SK-N-MC (cell line): ENCODE data around the gene SEMA6D.

Source experiments
- DNase-seq: peaks from one replicate; pipeline ENCODE4 v3.0.0-alpha.2; 2011; ENCODE audit warnings: low read depth, low spot score
- H3K27ac ChIP-seq: fragments of 200-600 bp; sonication (generic); 2 replicates; pipeline ENCODE4 v1.5.1; 2016; ENCODE audit warnings: mixed run types
- H3K36me3 ChIP-seq: fragments of 200-600 bp; sonication (generic); 2 replicates; pipeline ENCODE4 v1.6.1; 2017; ENCODE audit warnings: antibody characterized with exemption, low read length, mixed read lengths; ENCODE audit not compliant: insufficient read depth
- H3K4me3 ChIP-seq: fragments of 200-600 bp; sonication (generic); 2 replicates; pipeline ENCODE4 v1.5.1; 2016
- H3K9ac ChIP-seq: fragments of 200-600 bp; sonication (generic); 2 replicates; pipeline ENCODE4 v1.8.0; 2017; ENCODE audit warnings: mixed run types, mixed read lengths; ENCODE audit not compliant: insufficient read length
- H3K9me3 ChIP-seq: fragments of 200-600 bp; sonication (generic); 2 replicates; pipeline ENCODE4 v1.6.1; 2017; ENCODE audit warnings: low read depth, mild to moderate bottlenecking, antibody characterized with exemption, low read length, moderate library complexity, mixed read lengths
- EZH2 ChIP-seq: fragments of 200-600 bp; sonication (generic); IDR thresholded peaks from one replicate; pipeline ENCODE4 v1.6.1; 2017; ENCODE audit warnings: antibody characterized with exemption
- FOXP2 ChIP-seq: optimal IDR thresholded peaks from 2 replicates; pipeline ENCODE3; 2011; ENCODE audit warnings: mild to moderate bottlenecking, moderate library complexity; ENCODE audit not compliant: insufficient read depth; ENCODE audit errors: extremely low read length, control extremely low read depth
- POLR2AphosphoS5 ChIP-seq: IDR thresholded peaks from 2 replicates; pipeline ENCODE4 v1.6.1; 2012; ENCODE audit warnings: mild to moderate bottlenecking, low read depth, low read length, borderline replicate concordance

SEMA6D gene

GRCh38 chr15:47744496-47744895 is 27.2 kb downstream of the SEMA6D start:
- no peak overlapping the region for H3K9ac ChIP-seq
- no peak for DNase-seq
- no peak overlapping the region for H3K4me3 ChIP-seq
- no peaks in the 10 kb centered on the region for H3K36me3 ChIP-seq
- no peak overlapping the region for H3K27ac ChIP-seq
- H3K9me3 ChIP-seq, result no peaks in the 10 kb centered on the region
- no peak for TF ChIP-seq EZH2
- no peak for TF ChIP-seq FOXP2
- no peak for TF ChIP-seq POLR2AphosphoS5

DNA sequence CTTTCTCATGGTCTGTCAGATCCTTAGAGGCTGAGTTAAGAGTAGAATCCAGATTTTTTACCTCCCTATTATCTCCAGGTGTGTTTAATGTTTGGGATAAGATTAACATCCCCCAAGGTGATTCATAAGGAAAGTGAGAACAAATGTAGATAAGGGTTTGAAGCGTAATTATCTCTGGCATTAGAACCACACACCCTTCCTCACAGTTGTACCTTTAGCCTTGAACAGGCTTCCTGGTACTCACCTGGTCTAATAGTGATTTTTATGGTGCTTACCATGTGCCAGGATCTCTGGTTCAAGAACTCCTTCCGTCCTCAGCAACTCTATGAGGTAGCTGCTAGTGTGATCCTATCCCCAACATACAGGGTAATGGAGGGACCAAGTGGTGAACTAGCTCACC is 27.7 kb downstream of the SEMA6D start:
- H3K9me3 ChIP-seq, result no peaks in the 10 kb centered on the region
- H3K36me3 ChIP-seq, result no peaks in the 10 kb centered on the region
- no peak overlapping the region for H3K4me3 ChIP-seq
- TF ChIP-seq EZH2, result no peak
- no peak for TF ChIP-seq POLR2AphosphoS5
- TF ChIP-seq FOXP2, result no peak
- no peak overlapping the region for H3K9ac ChIP-seq
- no peak for DNase-seq
- H3K27ac ChIP-seq, result no peak overlapping the region

- no peak for DNase-seq
- TF ChIP-seq POLR2AphosphoS5 (no peak), EZH2 (no peak), FOXP2 (no peak)
- H3K9me3 ChIP-seq, result no peaks in the 10 kb centered on the region
- no peak overlapping the region for H3K4me3 ChIP-seq
- H3K36me3 ChIP-seq, result no peaks in the 10 kb centered on the region
- no peak overlapping the region for H3K27ac ChIP-seq
- H3K9ac ChIP-seq, result no peak overlapping the region
Observed at GRCh38 chr15:47746516-47746915, 29.2 kb downstream of the SEMA6D start.

DNA sequence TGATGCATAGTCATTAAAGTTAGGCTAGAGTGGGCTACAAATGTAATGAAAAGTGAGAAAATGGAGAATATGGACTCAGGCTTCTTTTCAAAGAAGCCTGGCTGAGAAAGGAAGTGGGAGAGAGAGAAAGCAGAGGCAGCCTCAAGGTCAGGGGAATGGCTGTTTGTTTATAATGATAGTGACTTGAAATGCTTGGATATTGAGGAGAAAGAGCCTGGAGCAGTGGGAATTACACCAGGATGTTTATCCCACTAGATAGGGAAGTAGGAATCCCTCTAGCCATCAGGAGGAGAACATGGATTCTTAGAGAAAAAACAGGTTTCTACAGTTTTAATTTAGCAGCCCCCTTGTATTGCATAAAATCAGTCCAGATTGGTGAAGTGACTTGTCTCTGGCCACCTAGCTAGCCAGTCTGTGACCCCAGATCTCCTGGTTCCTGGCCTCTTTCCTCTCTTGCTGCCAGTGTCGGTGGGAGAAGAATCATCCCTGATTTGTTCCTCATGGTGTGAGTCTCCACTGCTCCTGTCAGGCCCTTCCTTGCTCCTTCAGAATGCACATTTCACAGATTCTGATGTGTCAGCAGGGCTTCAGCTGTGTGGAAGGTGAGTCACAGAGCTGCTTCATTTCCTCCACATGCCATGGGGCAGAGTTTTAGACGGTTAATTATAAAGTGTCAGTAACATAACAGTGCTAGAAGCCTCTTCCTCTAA is 32.9 kb downstream of the SEMA6D start:
- DNase-seq, result no peak
- no peak overlapping the region for H3K9ac ChIP-seq
- H3K4me3 ChIP-seq, result no peak overlapping the region
- H3K9me3 ChIP-seq, result no peaks in the 10 kb centered on the region
- no peak overlapping the region for H3K27ac ChIP-seq
- H3K36me3 ChIP-seq, result no peaks in the 10 kb centered on the region
- TF ChIP-seq FOXP2, result no peak
- no peak for TF ChIP-seq POLR2AphosphoS5
- no peak for TF ChIP-seq EZH2

GRCh38 chr15:47750740-47751262 is 33.5 kb downstream of the SEMA6D start:
- DNase-seq, result no peak
- no peak for TF ChIP-seq FOXP2
- no peak for TF ChIP-seq POLR2AphosphoS5
- TF ChIP-seq EZH2, result no peak
- Histone ChIP-seq H3K9me3 (no peaks in the 10 kb centered on the region; the same call in 1 of the 2 replicates), H3K4me3 (no peak overlapping the region), H3K9ac (no peak overlapping the region), H3K36me3 (no peaks in the 10 kb centered on the region), H3K27ac (no peak overlapping the region)

- no peaks in the 10 kb centered on the region for H3K36me3 ChIP-seq
- no peak for DNase-seq
- no peak overlapping the region for H3K9ac ChIP-seq
- TF ChIP-seq EZH2 (no peak), FOXP2 (no peak), POLR2AphosphoS5 (no peak)
- H3K27ac ChIP-seq, result no peak overlapping the region
- H3K9me3 ChIP-seq, result no peaks in the 10 kb centered on the region; the same call in 1 of the 2 replicates
- no peak overlapping the region for H3K4me3 ChIP-seq
Observed at GRCh38 chr15:47753591-47753990, 36.3 kb downstream of the SEMA6D start.

DNA sequence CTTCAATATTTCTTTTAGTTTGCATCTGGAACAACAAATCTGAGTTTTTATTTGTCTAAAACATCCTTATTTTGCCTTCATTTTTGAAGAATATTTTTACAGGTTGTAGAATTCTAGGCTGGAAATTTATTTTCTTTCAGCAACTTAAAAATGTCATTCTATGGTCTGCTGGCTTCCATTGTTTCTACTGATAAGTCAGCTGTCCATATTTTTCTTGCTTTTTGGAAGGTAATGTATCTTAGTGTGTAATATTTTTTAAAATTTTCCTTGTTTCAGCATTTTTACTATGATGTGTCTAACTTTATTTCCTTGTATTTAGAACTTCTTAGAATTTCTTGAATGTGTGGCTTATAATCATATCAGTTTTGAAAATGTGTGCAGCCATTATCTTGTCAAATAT is 37.0 kb downstream of the SEMA6D start:
- DNase-seq, result no peak
- no peak overlapping the region for H3K9ac ChIP-seq
- no peak for TF ChIP-seq POLR2AphosphoS5
- TF ChIP-seq EZH2, result no peak
- TF ChIP-seq FOXP2, result no peak

GRCh38 chr15:47755941-47756340 is 38.6 kb downstream of the SEMA6D start:
- Histone ChIP-seq H3K4me3 (no peak overlapping the region), H3K9ac (no peak overlapping the region), H3K9me3 (no peaks in the 10 kb centered on the region; the same call in 1 of the 2 replicates), H3K27ac (no peak overlapping the region), H3K36me3 (no peaks in the 10 kb centered on the region)
- no peak for DNase-seq
- no peak for TF ChIP-seq POLR2AphosphoS5
- TF ChIP-seq EZH2, result no peak
- no peak for TF ChIP-seq FOXP2

More for the DNA sequence above, 37.0 kb downstream of the SEMA6D start:
- Histone ChIP-seq H3K9me3 (no peaks in the 10 kb centered on the region; the same call in 1 of the 2 replicates), H3K27ac (no peak overlapping the region), H3K4me3 (no peak overlapping the region), H3K36me3 (no peaks in the 10 kb centered on the region)

GRCh38 chr15:47756872-47757271 is 39.6 kb downstream of the SEMA6D start:
- TF ChIP-seq EZH2 (no peak), FOXP2 (no peak), POLR2AphosphoS5 (no peak)
- no peak for DNase-seq

More at GRCh38 chr15:47756872-47757271, 39.6 kb downstream of the SEMA6D start:
- H3K9ac ChIP-seq, result peak overlapping the region; percentile 24
- no peak overlapping the region for H3K4me3 ChIP-seq
- no peaks in the 10 kb centered on the region; the same call in 1 of the 2 replicates for H3K9me3 ChIP-seq
- H3K36me3 ChIP-seq, result no peaks in the 10 kb centered on the region
- peak overlapping the region; percentile 61; the same call in 1 of the 2 replicates for H3K27ac ChIP-seq
